ENCODE data around the gene UTRN.

Gene UTRN

GRCh38 chr6:144284783-144285547, at the start of gene UTRN:
UTRN (plus strand) TSS chr6:144285335; CDS start chr6:144291829, 6,494 bp downstream.
- DNase-seq: no peak

GRCh38 chr6:144244688-144245087, 40.4 kb upstream of the UTRN start:
- no peak for DNase-seq

DNA sequence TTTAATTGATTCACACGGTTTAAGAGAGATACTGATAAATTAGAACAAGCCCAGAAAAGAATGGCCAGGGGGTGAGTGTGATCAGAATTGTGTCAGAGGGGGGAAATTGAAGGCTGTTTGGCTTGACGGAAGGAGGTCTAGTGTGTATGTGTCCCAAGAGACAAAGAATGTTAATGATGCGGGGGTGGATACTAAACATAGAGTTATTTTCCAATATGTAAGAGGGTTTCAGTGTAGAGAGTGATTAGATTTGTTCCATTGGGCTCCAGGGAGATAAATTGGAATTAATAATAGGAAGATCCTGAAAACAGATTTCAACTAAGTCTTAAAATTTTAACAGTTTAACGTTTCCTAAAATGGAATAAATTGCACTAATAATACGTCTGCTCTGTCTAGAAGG, 38.1 kb upstream of the UTRN start:
- DNase-seq: no peak

DNA sequence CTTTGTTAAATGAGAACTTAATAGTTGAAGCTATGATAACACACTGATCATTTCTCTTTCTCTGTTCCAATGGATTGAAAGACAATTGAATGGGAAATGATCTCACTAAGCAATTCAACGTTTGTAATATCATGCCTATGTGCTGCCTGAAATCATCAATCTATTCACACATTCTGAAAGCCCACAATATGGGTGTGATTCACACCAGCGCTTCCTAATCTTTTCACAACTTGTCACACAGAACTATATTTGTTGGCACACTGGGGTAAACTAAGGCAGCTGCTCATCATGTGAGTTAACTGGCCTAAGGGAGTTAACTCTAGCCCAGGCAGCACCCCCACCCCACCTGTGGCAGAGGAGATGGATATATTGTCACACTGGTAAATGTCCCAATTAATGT, 37.1 kb upstream of the UTRN start:
- no peak for DNase-seq

DNA sequence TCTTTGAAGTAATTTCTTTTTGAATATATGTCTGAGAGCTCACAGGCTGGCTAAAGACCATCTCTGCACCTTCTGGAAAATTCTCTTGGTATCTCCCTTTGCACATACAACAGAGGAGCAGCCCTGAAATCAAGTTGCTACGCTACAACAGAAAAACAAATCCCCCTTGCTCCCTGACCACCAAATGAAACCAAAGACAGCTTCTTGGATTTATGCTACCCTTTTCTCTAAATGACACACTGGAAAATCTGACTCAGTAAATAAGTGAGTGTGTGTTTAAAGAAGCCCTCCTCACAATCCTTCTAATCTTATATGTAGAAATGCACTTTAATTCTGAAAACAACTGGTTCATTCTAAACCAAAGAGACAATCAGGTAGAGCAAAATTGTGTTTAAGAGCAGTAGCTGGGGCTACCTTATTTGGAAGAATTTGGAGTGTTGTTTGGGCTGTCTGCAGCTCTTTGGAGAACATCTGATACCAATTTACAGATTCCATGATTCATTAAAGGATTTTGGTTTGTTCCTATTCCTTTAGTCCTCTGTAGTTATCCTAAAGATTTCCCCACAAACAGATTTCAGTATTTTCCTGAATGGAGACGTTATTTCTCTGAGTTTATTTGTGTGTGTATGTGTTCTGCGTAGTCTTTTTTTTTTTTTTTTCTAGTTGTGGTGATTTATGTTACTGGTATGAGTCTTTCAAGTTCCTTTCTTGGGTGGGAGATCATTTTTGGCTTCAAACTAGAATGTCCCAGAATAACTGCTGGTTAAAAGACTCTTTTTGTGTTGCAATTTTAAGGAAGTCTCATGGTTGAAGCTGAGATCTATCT, 36.4 kb upstream of the UTRN start:
- DNase-seq: no peak

- no peak for DNase-seq
These were observed 34.9 kb upstream of the UTRN start for GRCh38 chr6:144250276-144250675.

GRCh38 chr6:144252259-144252658, 32.9 kb upstream of the UTRN start:
- DNase-seq: no peak

DNA sequence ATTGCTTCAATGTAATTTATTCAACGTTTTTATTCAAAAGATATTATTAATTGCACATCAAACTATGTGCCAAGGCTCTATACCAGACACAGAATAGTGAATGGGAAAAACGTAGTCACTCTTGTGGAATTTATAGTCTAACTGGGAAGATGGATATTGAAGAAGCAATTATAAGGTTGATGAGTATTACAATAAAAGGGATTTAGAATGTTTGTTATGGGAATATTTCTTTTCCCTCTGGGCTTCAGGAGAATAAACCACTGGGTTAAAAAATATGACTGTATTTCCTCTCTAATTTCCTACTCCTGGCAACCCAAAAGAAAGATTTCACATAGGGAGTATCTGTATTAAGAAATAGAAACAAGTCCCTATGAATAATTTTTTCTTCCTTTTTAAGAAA, 25.1 kb upstream of the UTRN start:
- DNase-seq: no peak

GRCh38 chr6:144262470-144263369, 22.4 kb upstream of the UTRN start:
- DNase-seq: no peak

- DNase-seq: no peak
These were observed 21.3 kb upstream of the UTRN start for GRCh38 chr6:144263786-144264185.

DNA sequence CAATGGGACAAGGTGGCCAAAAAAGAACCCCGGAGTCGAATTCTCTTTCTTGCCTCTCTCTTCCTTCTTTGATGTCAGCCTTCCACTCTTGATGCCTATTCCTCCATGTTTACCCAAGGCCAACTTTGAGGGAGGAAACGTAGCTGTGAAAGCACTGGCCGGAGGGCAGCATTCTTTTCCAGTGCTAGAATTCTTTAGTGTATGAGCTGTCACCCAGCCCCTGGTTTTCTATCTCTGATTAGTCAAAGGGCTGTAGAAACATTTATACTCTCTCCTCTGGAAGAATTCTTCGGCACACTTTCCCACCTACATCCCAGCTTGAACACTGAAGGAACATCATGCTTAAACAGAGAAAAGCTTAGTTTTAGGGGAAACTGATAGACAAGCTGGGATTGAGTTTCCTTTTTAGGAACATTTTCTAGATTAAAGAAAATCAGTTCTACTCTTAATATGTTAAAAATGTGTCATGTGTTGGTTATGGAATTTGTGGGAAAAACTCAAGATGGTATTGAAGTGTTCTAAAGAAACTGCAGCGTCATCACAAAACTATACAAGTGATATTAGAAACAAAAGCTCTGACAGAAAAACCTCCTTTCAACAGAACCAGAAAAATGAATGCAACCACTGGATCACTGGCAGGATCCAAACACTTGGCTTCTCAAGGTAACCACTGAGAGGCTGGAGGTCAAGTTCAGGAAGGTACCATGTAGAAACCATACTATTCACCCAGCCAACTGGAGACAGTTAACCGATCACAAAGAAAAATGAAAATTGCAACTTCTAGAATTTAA, 20.7 kb upstream of the UTRN start:
- DNase-seq: no peak

- DNase-seq: no peak
These were observed 20.1 kb upstream of the UTRN start for GRCh38 chr6:144265061-144265357.

- no peak for DNase-seq
These were observed 19.7 kb upstream of the UTRN start for GRCh38 chr6:144265390-144265789.

DNA sequence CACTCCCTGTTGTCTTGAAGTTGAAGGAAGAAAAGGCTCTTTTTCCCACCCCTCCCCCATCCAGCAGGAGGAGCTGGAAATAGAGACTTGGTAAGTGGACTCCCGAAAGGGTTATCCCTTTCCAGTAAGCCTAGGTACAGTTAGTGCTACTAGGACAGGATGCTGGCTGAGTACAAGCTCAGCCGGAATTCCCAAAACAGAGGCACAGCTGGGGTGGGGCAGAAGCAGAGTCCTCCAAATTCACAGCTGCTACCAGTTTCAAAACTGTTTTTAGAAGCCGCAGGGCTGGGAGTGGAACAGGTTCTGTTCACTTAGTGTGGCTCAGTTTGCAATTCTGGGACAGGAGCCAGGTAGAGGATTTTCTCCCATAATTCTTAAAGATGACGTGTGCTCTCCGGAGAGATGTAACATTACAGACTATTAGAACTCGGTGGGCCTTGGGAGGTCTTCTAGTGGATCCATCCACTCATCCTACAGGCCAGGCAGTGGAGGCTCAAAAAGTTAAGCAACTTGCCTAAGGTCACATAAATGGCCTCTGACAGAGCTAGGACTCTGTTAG, 19.0 kb upstream of the UTRN start:
- DNase-seq: no peak

GRCh38 chr6:144268794-144269349, 16.3 kb upstream of the UTRN start:
- DNase-seq: no peak

- DNase-seq: no peak
These were observed 8.0 kb upstream of the UTRN start for GRCh38 chr6:144277174-144277573.

DNA sequence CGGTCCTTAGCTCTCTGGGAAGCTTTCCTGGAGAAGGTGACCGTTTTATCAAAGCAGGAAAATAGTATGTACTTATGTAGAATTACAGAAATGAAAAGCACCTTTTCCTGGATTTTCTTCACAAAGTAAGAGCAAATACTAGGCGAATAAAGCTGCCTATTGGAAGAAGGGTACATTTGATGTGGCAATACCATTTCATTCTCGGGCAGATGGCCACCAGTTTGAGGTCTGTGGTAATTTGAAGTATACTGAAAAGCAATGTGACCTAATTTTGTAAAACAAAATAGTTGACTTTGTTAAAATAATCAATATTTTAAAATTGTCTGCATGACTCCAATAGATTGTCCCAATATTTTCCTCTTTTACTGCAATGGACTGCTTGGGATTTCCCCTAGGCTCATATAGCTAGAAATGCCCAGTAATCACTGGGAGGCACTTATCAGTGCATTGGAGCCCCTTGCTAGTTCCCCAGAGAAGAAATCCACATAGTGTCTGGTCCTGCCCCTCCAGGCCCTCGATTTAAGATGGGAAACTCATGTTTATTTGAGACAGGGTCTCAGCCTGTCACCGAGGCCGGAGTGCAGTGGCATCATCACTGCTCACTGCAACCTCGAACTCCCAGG, 7.4 kb upstream of the UTRN start:
- DNase-seq: no peak

GRCh38 chr6:144278659-144279314, 6.3 kb upstream of the UTRN start:
- no peak for DNase-seq

- DNase-seq: no peak
These were observed 5.5 kb upstream of the UTRN start for GRCh38 chr6:144279484-144280150.
